EL (cell line): ENCODE results near the gene SGIP1.

Source experiments
- DNase-seq: peaks from one replicate; pipeline ENCODE4 v3.0.0-alpha.2; 2016

Gene SGIP1

DNA sequence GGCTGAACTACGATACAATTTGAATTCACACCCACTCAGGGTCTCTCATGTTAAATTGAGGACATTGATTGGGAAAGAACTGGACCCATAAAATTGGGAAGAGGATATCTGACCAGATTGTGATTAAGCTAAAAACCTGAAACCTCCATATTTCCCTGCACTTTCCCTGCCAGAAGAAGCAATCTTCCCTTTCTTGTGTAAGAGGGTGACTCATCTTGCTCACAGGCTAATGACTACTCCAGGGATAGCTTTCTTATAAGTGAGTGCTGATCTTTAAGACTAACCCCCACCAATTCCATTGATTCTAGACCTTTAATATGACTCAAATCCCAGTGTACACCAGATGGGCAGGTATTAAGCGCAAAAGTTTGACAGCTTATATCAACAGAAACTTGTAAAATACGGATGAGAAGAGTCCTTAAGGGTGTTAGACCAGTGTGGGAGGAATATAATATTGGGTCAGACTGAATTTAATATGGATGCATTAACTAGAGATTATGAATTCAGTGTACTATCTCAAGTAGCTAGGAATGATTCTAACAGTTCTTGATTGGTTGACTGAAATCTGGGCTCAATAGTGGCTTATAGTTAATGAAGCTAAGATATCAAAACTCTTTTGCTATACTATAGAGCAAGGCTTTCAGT is 12.1 kb upstream of the SGIP1 start:
- peak; percentile 86 for DNase-seq

DNA sequence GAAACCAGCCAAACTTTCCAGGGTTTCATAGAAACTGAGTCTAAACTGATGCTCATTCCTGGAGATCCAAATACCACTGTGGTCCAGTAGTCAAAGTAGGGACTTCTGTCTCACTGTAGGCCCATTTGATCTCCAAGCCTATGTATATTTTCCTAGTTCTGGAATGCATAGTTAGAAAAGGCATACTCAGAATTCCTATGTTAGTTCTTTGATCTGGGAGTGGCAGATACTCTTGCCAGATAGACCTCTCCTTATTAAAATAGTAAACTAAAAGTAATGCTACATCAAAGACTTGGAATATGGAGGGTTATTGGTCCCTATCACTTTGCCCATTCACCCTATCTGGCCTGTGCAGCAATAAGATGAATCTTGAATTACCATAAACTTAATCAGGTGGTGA is 10.4 kb upstream of the SGIP1 start:
- peak; percentile 36 for DNase-seq

DNA sequence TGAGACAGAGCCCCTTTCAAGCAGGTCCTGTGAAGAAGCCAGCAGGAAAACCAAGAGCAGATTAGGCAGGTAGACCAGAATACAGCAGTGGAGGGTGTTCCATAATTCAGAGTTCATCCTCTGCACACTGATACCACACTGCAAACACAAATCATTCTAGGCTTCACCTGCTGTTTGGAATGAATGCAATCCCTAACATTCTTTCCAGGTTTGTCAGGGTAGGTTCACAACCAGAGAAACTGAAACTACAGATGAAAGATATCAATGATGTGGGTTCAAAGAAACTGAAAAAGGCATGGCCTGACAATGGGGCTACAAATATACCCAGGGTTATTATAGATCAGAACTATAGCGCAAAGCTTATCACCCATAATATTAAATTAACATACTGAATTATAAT is 8.9 kb upstream of the SGIP1 start:
- no peak for DNase-seq

- DNase-seq = no peak
These were observed 7.9 kb upstream of the SGIP1 start for GRCh38 chr1:66526036-66526435.

- no peak for DNase-seq
These were observed 7.0 kb upstream of the SGIP1 start for GRCh38 chr1:66526991-66527390.

DNA sequence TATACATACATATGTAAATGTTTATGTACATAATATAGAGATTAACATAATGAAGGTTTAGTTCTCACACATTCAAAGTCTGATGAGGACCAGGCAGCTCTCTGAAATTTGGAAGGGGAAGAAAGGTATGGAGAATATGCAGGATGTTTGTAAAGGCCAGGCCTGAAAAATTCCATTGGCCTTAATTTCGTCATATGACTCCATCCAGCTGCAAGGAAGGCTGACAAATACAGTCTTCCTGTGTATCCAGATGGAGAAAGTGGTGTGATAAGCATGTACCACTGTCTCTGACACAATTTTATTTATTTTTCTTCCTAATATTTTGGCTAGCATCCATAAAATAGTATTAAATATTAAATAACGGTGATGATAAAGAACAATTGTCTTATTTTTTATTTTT is 6.3 kb upstream of the SGIP1 start:
- peak; percentile 83 for DNase-seq

- DNase-seq = no peak
These were observed 5.4 kb upstream of the SGIP1 start for GRCh38 chr1:66528580-66528979.

DNA sequence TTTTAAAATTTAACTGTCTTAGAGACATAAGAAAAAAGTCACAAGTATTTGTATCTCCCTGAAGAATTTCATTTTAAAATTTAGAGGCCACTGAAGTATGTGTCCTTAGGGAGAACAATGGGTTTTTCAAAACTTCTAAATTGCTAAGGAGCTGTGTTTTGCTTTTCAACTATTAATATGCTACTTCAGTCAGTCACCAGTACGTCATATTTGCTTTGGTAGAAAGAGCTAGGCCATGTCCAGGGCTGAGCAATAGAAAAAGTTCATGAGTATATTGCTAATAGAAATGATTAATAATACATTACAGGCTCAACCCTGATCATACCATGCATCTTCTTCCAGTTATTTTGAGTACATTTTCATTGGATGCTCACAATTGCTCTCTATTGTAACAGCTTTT is 1.7 kb upstream of the SGIP1 start:
- DNase-seq = no peak

DNA sequence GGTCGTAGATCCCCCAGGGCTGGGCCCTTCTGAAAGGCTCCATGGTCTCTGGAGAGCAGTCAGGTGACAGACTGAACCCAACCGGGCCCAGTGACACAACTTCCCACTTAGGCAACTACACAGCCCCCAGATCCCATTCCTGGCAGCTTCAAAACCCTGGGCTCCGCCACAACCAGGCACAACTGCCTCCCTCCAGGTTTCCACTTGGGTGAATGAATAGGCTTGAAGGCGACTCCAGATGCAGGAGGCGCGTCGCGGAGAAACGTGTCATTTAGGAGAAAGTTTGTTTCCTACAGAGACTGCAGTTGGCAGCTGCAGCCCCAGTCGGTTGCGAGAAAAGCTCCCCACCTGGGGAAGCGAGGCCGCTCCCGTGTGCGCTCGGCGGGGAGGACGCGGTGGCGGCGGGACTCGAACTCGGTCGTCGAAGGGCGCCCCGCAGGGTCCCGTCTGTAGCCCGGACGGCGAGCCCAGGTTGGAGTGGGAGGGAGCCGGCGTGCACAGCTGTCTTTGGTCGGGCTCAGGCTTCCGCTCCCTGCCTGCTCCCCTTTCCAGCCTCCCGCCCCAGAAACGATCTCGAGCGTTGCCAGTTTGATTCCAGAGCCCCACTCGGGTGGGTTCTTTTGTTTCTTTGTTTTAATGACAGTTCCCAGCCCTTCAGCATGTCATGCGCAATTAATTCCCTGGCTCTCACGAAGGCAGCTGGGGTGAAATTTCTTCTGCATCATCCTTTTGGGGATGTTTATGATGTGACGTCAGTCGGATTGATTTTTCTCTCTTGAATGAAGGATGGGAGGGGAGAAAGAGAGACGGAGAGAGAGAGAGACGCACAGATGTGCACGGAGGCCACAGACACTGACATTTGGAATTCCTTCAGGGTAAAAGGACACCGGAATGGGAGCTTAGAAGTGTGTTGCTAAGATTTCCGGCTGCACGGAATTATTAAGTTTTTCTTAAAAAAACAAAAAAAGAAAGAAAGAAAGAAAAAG is 862 bp upstream of the SGIP1 start:
- DNase-seq = peak; percentile 90

- no peak for DNase-seq
These were observed 1.1 kb downstream of the SGIP1 start for GRCh38 chr1:66535061-66535460.

- DNase-seq = no peak
These were observed 1.9 kb downstream of the SGIP1 start for GRCh38 chr1:66535853-66536252.

DNA sequence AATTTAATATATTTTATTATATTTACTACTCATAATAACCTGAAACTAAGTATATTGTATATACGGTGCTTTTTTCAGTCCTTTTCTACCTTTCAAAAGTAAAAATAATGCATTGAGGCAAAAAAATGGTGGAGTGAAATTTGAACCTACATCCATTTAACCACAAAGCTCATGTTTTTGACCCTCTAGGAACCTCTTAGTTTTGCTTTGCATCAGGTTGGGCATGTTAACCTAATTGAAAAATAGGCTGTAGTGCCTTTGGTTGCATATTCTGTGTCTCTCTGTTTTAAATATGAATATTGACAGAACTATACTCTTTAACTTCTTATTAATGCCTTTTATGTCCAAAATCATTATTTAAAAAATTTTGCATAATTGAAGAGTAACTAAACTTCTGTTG is 3.8 kb downstream of the SGIP1 start:
- DNase-seq = no peak

DNA sequence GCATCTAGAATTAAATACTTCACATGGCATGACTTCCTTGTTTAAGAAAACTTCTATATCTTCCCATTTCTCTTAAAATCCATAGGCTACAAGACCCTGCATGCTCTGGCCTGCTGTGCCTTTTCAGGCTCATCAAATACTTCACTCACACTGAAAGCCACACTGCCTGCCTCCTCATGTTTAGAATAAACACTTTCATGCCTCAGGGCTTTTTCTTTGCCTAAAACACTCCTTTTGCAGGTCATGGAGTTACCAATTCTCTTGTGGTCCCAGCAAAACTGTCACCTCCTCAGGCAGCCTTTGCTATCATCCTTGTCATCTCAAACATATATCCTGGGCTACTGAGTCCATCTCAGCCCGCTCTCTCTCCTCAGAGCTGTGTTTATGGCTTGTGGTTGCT is 5.5 kb downstream of the SGIP1 start:
- DNase-seq = peak; percentile 41

GRCh38 chr1:66540434-66541032 is 6.6 kb downstream of the SGIP1 start:
- DNase-seq = peak; percentile 89

GRCh38 chr1:66542314-66542713 is 8.4 kb downstream of the SGIP1 start:
- DNase-seq = no peak

DNA sequence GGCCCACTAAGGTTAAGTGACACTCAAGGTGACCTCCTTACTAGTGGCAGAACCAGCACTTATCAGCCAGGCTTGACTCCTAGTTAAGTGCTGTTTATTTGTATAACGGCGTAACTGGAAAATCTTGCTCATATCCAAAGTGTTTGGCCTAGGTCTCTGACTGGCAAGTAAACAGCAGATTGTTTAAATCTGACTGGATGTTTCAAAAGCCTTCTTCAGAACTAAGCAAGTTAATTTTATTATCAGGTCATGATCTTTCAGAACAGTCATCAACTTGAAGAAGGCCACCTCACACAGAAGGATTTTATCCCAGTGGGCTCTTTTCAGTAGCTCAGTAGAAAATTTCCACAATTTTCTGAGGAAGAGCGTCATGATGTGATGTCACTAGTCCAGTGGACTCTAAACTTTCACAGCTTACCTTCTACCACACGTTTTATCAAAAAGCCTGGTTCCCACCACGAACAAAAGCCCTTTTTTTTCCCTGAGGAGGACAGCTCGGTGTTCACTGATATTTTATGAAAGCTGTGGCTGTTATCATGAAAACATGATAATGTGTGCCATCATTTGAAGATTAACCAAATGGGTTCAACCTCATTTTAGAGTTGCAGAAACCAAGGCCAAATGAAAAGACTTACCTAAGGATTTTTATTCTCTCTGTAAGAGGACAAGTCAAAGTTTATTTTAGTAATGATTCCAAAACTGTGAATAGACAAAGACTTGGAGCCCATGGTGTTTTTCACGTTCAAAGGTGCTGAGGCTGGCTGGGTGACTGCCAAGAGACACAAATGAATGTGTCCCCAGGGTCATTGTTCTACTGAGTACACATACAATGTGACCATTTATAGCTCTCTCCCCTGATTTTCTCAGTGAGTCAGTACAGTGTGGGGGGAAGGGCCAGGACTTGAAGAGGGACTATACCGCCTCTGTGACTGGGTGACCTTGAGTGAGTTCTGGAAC is 9.1 kb downstream of the SGIP1 start:
- peak; percentile 88 for DNase-seq

DNA sequence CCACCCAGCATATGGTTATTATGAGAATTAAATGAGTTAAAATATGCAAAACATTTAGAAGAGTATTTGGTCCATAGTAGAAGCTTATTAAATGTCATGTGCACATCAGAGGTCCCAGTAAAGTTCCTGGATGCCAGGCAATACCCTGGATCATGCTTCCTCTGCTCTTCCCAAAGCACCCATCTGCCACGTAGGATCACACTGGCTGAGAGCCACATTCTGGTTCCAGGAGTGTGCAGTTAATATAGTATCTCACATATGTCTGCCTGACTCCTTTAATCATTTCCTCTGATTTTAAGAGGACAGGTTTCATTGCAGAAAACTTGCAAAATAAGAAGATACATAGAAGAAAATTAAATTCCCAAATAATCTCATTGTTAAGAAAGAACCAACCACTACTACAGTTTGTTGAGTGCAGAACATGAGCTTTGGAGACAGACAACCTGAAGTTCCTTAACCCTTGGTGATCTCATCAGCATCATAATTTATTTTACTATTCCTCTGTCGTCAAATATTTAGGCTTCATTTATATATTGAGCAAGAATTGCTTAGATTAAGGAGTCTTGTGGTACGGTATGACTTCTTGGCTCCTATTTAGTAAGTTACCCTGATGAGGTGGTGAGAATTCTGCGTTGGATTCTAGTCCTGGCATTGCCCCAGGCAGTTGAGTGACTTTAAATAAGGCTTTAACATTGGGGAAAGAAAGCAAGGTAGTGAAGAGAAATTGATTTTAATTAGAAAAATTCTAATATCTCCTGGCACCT is 12.3 kb downstream of the SGIP1 start:
- no peak for DNase-seq

GRCh38 chr1:66549017-66549416 is 15.1 kb downstream of the SGIP1 start:
- DNase-seq = no peak

- no peak for DNase-seq
These were observed 16.3 kb downstream of the SGIP1 start for GRCh38 chr1:66550243-66550642.

DNA sequence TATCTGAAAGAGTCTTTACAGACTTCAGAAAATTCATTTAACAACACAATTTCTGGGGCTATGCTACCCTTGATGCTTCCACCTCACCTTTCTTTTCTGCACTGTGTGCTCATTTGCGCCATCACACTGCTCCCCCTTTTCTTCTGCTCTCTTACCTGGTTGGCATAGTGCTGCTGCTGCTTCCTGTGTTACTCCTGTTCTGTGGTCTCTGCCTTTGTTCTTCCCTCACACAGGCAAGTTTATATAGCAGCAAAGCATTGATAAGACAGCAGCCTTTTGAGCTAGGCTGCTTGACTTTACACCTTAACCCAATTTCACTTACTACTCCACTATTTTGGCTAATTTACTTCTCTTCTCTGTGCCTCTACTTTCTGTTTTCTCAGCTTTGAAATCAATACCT is 18.3 kb downstream of the SGIP1 start:
- no peak for DNase-seq

DNA sequence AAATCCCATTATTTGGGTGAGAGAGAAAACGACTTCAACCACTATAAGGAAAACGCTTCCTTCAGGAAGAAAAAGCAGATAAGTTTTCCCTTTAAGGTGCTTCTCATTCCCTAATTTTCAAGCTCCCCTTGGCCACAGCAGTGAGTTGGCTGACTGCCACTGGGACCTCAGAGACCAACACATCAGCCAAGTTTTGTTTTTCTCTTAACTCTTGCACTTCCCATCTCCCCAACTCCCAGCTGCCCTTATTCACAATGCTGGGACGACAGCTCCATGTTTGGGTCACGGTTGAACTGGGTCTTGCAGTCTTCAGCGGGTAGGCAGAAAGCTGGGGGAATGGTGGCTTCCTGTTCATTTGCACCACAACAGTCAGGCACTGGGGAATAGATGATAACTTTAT is 18.9 kb downstream of the SGIP1 start:
- DNase-seq = no peak

GRCh38 chr1:66553846-66554245 is 19.9 kb downstream of the SGIP1 start:
- peak; percentile 69 for DNase-seq
